PC-9 (cell line): ENCODE measurements around the gene UTP11. TPM values are rescaled to one million over a fixed set of nuclear protein-coding genes. Genes with fewer than 3 reads are reported as not detected.

ENCODE experiments used
- BruUV-seq: library from RNA; stranded (reverse); fragments of 400-500 nt; replicated peaks from 2 replicates; lab custom pipeline; 2021; lab: Mats Ljungman, UMichigan
- CTCF ChIA-PET: fragments of 300-600 bp; sonication (Branson Sonifier 250); formaldehyde crosslinking; loops from one replicate; lab custom pipeline; 2022; ENCODE audit warnings: antibody characterized with exemption; lab: Charles Lee
- POLR2A ChIA-PET: fragments of 300-600 bp; sonication (Branson Sonifier 250); formaldehyde crosslinking; loops from one replicate; lab custom pipeline; 2022; ENCODE audit warnings: antibody characterized with exemption; ENCODE audit not compliant: unreplicated experiment; lab: Charles Lee
- DNase-seq, 2 experiments: peaks; one replicate each; pipeline versions ENCODE4 v3.0.0 to v3.0.0-alpha.2; 2015 to 2022; ENCODE audit warnings: mixed read lengths in 1 of 2
- H2AFZ ChIP-seq: fragments of 200-600 bp; sonication (generic); 2 replicates; pipeline ENCODE4 v1.8.1; 2017; ENCODE audit warnings: antibody characterized with exemption
- H3F3A ChIP-seq: fragments of 200-600 bp; sonication (generic); 2 replicates; pipeline ENCODE4 v1.8.1; 2017; ENCODE audit warnings: antibody characterized with exemption, mild to moderate bottlenecking, low read depth; ENCODE audit not compliant: insufficient read depth
- H3K27ac ChIP-seq: fragments of 200-600 bp; sonication (generic); 2 replicates; pipeline ENCODE4 v1.6.1; 2016; ENCODE audit warnings: mixed run types
- H3K27me3 ChIP-seq: fragments of 200-600 bp; sonication (generic); 2 replicates; pipeline ENCODE4 v1.6.1; 2016; ENCODE audit warnings: low read depth, mixed run types; ENCODE audit not compliant: insufficient read depth
- H3K36me3 ChIP-seq: fragments of 200-600 bp; sonication (generic); 2 replicates; pipeline ENCODE4 v1.6.1; 2016; ENCODE audit warnings: low read depth, mixed run types
- H3K4me1 ChIP-seq: fragments of 200-600 bp; sonication (generic); replicated peaks from 2 replicates; pipeline ENCODE4 v1.6.1; 2016; ENCODE audit warnings: mixed run types; ENCODE audit not compliant: insufficient read depth
- H3K4me2 ChIP-seq: fragments of 200-600 bp; sonication (generic); 2 replicates; pipeline ENCODE4 v1.6.1; 2017; ENCODE audit warnings: mixed run types
- H3K4me3 ChIP-seq: fragments of 200-600 bp; sonication (generic); 2 replicates; pipeline ENCODE4 v1.6.1; 2016; ENCODE audit warnings: mixed run types
- H3K79me2 ChIP-seq: fragments of 200-600 bp; sonication (generic); 2 replicates; pipeline ENCODE4 v1.6.1; 2017; ENCODE audit warnings: low read depth, mixed run types
- H3K9me2 ChIP-seq: fragments of 200-600 bp; sonication (generic); 2 replicates; pipeline ENCODE4 v1.8.1; 2017; ENCODE audit warnings: mild to moderate bottlenecking; ENCODE audit not compliant: insufficient read depth
- H3K9me3 ChIP-seq: fragments of 200-600 bp; sonication (generic); 2 replicates; pipeline ENCODE4 v1.8.1; 2016; ENCODE audit warnings: low read depth; ENCODE audit not compliant: insufficient read depth
- H4K20me1 ChIP-seq: fragments of 200-600 bp; sonication (generic); 2 replicates; pipeline ENCODE4 v1.8.1; 2017; ENCODE audit not compliant: insufficient read depth
- EZH2 ChIP-seq: fragments of 200-600 bp; sonication (generic); IDR thresholded peaks from 2 replicates; pipeline ENCODE4 v1.8.0; 2017; ENCODE audit warnings: antibody characterized with exemption, low read depth
- intact Hi-C: fragments of 100-400 bp; cut with micrococcal nuclease; formaldehyde crosslinking; loops from one replicate; pipeline ENCODE4 v1.10.0; 2022; ENCODE audit not compliant: unreplicated experiment
- total RNA-seq: library from RNA; stranded (reverse); gene quantifications from 2 replicates; pipeline ENCODE4 v1.2.3, GENCODE V29; 2021
- TF ChIP-seq, protein P1 (sequence below): fragments of 200-600 bp; sonication (generic); conservative IDR thresholded peaks from 2 replicates; pipeline ENCODE4 v1.6.1; 2017; ENCODE audit warnings: mixed run types, antibody characterized with exemption, mild to moderate bottlenecking, moderate library complexity

The UTP11 gene
- total RNA-seq, 1 experiment from 2014 or later, result 36.4 TPM

DNA sequence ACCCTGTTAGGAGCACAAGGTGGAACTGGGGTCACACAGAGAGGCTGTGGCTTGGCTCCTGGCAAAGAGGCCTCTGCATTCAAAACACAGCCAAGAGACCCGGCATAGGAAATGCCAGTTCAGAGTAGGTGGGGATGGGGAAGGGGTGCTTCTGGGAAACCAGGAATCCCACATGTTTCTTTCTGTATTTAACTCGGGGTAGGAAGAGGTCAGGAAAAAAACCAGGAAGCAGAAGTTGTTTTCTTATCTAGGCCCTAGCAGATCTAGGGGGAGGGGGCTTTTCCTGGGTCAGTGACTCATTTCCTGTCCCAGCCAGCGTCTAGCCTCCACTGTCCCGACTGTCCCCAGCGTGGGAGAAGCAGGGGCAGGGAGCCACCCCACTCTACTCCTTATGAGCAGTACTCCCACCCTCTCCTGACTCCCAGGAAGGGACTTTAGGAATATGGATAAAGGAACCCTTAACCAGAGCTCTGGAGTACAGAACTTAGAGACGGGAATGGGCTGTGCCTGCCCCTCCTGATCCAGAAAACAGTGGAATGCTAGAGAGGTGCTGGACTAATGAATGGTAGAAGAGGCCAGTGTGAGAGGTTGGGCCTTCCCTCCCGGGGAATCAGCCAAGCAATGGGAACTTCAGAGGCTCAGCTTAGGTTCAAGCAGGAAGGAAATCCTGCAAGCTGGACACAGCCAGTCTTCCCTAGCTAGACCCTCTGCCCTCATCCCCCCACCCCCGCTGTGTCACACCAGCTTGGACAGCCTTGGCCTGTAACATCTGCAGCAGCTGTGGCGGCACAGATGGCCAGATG is 12.9 kb upstream of the UTP11 start:
- H3F3A ChIP-seq, result peaks cover 27% of the 10 kb centered on the region; the same call in 1 of the 2 replicates
- TF ChIP-seq, protein P1, sequence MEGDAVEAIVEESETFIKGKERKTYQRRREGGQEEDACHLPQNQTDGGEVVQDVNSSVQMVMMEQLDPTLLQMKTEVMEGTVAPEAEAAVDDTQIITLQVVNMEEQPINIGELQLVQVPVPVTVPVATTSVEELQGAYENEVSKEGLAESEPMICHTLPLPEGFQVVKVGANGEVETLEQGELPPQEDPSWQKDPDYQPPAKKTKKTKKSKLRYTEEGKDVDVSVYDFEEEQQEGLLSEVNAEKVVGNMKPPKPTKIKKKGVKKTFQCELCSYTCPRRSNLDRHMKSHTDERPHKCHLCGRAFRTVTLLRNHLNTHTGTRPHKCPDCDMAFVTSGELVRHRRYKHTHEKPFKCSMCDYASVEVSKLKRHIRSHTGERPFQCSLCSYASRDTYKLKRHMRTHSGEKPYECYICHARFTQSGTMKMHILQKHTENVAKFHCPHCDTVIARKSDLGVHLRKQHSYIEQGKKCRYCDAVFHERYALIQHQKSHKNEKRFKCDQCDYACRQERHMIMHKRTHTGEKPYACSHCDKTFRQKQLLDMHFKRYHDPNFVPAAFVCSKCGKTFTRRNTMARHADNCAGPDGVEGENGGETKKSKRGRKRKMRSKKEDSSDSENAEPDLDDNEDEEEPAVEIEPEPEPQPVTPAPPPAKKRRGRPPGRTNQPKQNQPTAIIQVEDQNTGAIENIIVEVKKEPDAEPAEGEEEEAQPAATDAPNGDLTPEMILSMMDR, result no peak
- TF ChIP-seq EZH2, result no peak
- H3K79me2 ChIP-seq, result peaks cover 17% of the 10 kb centered on the region
- DNase-seq, result peak in 1 of 2 experiments; percentile 62
- H2AFZ ChIP-seq, result peak overlapping the region; percentile 61; the same call in 1 of the 2 replicates
- TSS peak; percentile 91 for BruUV-seq
- peak overlapping the region; percentile 62 for H3K4me2 ChIP-seq
- POLR2A ChIA-PET, result interaction anchor here (0.5 to 0.6 kb wide), 2 partner anchors 190 to 823 kb away, joined by 3 to 11 read pairs; no protein-coding TSS in a partner anchor
- no peaks in the 10 kb centered on the region for H4K20me1 ChIP-seq
- H3K36me3 ChIP-seq, result no peaks in the 10 kb centered on the region
- intact Hi-C loops, result loop anchor here (5.0 kb wide), 1 partner anchor 522 kb away; no protein-coding TSS in a partner anchor
- H3K27me3 ChIP-seq, result no peaks in the 10 kb centered on the region
- H3K9me2 ChIP-seq, result no peaks in the 10 kb centered on the region
- peaks cover 43% of the 10 kb centered on the region for H3K4me1 ChIP-seq
- no peaks in the 10 kb centered on the region for H3K9me3 ChIP-seq
- H3K27ac ChIP-seq, result peak overlapping the region; percentile 66
- H3K4me3 ChIP-seq, result no peak overlapping the region
- CTCF ChIA-PET, result interaction anchor here (0.6 kb wide), 1 partner anchor 1055 kb away, joined by 3 read pairs; no protein-coding TSS in a partner anchor

DNA sequence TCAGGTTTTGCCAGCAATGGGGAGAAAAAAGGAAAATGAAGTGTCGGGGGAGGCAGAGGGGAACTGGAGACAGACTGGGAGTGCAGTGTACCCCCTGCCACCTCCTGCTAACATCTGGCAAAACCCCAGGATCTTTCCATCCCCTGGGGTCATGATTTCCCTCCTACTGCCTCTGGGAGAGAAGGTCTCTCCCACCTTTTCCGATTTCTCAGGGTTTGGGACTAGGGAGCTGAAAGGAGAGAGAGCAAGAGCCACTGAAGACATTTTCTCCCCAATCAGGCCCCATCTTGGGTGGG is 12.4 kb upstream of the UTP11 start:
- no peak for DNase-seq
- CTCF ChIA-PET, result interaction anchor here (0.6 to 0.8 kb wide), 2 partner anchors 124 to 1055 kb away, joined by 3 to 5 read pairs; no protein-coding TSS in a partner anchor
- no peaks in the 10 kb centered on the region for H3K36me3 ChIP-seq
- no peak overlapping the region for H3K4me3 ChIP-seq
- peaks cover 43% of the 10 kb centered on the region for H3K4me1 ChIP-seq
- H3K9me3 ChIP-seq, result no peaks in the 10 kb centered on the region
- no peaks in the 10 kb centered on the region for H3K9me2 ChIP-seq
- H3K27me3 ChIP-seq, result no peaks in the 10 kb centered on the region
- H4K20me1 ChIP-seq, result no peaks in the 10 kb centered on the region
- peak overlapping the region; percentile 66 for H3K27ac ChIP-seq
- H3F3A ChIP-seq, result peaks cover 23% of the 10 kb centered on the region; the same call in 1 of the 2 replicates
- POLR2A ChIA-PET, result interaction anchor here (0.5 to 0.6 kb wide), 2 partner anchors 191 to 824 kb away, joined by 3 to 11 read pairs; no protein-coding TSS in a partner anchor
- intact Hi-C loops, result loop anchor here (5.0 kb wide), 1 partner anchor 523 kb away; no protein-coding TSS in a partner anchor
- H3K79me2 ChIP-seq, result peaks cover 19% of the 10 kb centered on the region
- no peak for TF ChIP-seq EZH2
- TF ChIP-seq, protein P1, result no peak
- H2AFZ ChIP-seq, result no peak overlapping the region
- no TSS peak for BruUV-seq
- H3K4me2 ChIP-seq, result peak overlapping the region; percentile 62

DNA sequence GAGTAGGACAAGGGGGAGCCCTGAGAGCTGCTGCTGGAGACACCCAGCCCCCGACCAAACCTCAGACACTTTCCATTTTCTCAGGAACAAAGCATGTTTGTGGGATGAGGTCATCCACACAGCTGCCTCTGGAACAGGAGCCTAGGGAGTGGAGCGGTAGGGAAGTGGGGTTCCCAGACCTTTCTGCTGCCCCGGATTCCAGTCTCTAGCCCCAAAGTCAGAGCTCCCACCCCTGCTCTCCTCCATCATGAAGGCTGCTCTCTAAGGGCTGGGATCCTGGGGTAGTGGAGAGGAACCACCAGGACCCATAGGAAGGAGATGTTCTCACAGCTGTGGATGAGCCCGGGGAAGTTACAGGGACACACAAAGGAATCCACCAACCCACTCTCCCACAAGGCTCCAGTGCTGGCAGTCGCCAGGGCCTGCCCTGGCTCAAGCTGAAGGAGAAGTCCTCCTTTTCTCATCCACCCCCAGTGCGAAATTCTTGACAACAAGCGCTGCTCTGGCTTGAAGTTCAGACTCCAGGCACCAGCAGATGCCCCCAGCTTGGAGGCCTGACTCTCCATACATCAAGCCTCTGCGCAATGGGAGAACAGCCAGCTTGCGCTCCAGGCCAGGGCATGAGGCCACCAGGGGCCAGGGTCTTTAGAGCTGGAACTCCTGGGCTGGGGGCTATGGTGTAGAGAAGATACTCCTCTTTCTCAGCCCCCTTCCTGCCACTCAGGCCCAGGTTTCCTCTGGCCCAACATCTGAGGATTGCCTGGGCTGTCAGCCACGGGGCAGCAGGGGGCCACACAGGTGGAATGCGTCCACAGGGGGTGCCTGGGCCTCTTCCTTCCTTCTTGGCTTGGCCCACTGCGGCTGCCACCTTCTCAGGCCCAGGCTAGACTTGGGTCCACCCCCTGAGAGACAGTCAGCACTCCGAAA is 11.7 kb upstream of the UTP11 start:
- H3K79me2 ChIP-seq, result peaks cover 19% of the 10 kb centered on the region
- BruUV-seq, result no TSS peak
- CTCF ChIA-PET, result interaction anchor here (0.8 kb wide), 1 partner anchor 125 kb away, joined by 5 read pairs; no protein-coding TSS in a partner anchor

More for the DNA sequence above, 11.7 kb upstream of the UTP11 start:
- intact Hi-C loops, result loop anchor here (5.0 kb wide), 1 partner anchor 523 kb away; no protein-coding TSS in a partner anchor
- Histone ChIP-seq H2AFZ (no peak overlapping the region), H3K9me2 (no peaks in the 10 kb centered on the region), H3K27ac (peak overlapping the region; percentile 66), H3K4me2 (peak overlapping the region; percentile 62), H3K4me3 (no peak overlapping the region), H4K20me1 (no peaks in the 10 kb centered on the region), H3K36me3 (no peaks in the 10 kb centered on the region), H3F3A (peaks cover 21% of the 10 kb centered on the region; the same call in 1 of the 2 replicates), H3K27me3 (no peaks in the 10 kb centered on the region), H3K9me3 (no peaks in the 10 kb centered on the region), H3K4me1 (peaks cover 43% of the 10 kb centered on the region)
- POLR2A ChIA-PET, result no interaction called here
- DNase-seq, result peak in 1 of 2 experiments; percentile 28
- no peak for TF ChIP-seq EZH2
- TF ChIP-seq, protein P1, result no peak
